Activated CD8-positive, alpha-beta memory T cell treated with anti-CD3 and anti-CD28 coated beads, Interleukin-2, amount 10 ng/mL, durations not matched to agents 7 days and 5 days (primary cell): ENCODE measurements around the gene SLC66A2. TPM values are rescaled to one million over a fixed set of nuclear protein-coding genes. Genes with fewer than 3 reads are reported as not detected.

Source experiments
- ATAC-seq: fragments of 150-1000 bp; cut with Tn5 transposase; one replicate; pipeline ENCODE4 v1.10.0; 2021; ENCODE audit warnings: moderate library complexity
- CTCF ChIA-PET: fragments of 350-600 bp; sonication (Branson Sonifier 250); formaldehyde crosslinking; loops from one replicate; lab custom pipeline; 2021; ENCODE audit warnings: antibody characterized with exemption; lab: Charles Lee
- DNase-seq: peaks from one replicate; pipeline ENCODE4 v3.0.0-alpha.2; 2020
- H3K27ac Mint-ChIP-seq: one replicate; pipeline ENCODE4 v1.8.0; 2021; ENCODE audit warnings: mild to moderate bottlenecking, mixed read lengths
- H3K27me3 Mint-ChIP-seq: one replicate; pipeline ENCODE4 v1.8.0; 2021; ENCODE audit warnings: mixed read lengths
- H3K36me3 Mint-ChIP-seq: one replicate; pipeline ENCODE4 v1.8.0; 2021; ENCODE audit warnings: mild to moderate bottlenecking, mixed read lengths
- H3K4me1 Mint-ChIP-seq: one replicate; pipeline ENCODE4 v1.8.0; 2021; ENCODE audit warnings: mixed read lengths
- H3K4me3 Mint-ChIP-seq: one replicate; pipeline ENCODE4 v1.8.0; 2021; ENCODE audit warnings: mild to moderate bottlenecking, moderate library complexity, mixed read lengths
- H3K9me3 Mint-ChIP-seq: one replicate; pipeline ENCODE4 v1.8.0; 2022; ENCODE audit warnings: low read depth, mixed read lengths
- total RNA-seq, 2 experiments: library from RNA; stranded (reverse); gene quantifications; one replicate each; pipeline ENCODE4 v1.2.3, GENCODE V29; 2021

The SLC66A2 gene
- total RNA-seq, 2 experiments from 2014 or later = 23.4 TPM

GRCh38 chr18:79923896-79924585, 27.4 kb downstream of the SLC66A2 start:
- peaks cover 25% of the 10 kb centered on the region for H3K36me3 Mint-ChIP-seq
- CTCF ChIA-PET = no interaction called here

DNA sequence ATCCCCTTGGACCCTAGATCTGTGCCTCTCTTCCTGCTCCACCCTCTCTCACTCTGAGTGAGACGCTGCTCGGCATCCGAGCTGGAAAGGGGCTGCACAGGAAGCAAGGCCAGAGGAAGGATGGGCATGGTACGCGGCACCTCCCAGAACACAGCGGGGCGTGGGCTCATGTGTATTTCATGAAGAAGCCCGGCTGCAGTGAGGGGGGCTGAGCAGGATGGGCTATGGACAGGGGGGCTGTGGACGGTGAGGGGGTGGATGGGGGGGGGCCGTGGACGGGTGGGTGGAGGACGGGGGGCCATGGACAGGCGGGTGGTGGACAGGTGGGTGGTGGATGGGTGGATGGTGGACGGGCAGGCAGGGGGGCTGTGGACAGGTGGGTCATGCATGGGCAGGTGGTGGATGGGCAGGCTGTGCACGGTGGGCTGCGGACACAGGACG, 28.5 kb downstream of the SLC66A2 start:
- CTCF ChIA-PET = no interaction called here
- ATAC-seq (no peak), DNase-seq (no peak)
- no peak overlapping the region for H3K27ac Mint-ChIP-seq
- no peaks in the 10 kb centered on the region for H3K27me3 Mint-ChIP-seq
- no peaks in the 10 kb centered on the region for H3K4me1 Mint-ChIP-seq
- H3K4me3 Mint-ChIP-seq = no peak overlapping the region
- peaks cover 16% of the 10 kb centered on the region for H3K36me3 Mint-ChIP-seq
- H3K9me3 Mint-ChIP-seq = no peaks in the 10 kb centered on the region

More at GRCh38 chr18:79923896-79924585, 27.4 kb downstream of the SLC66A2 start:
- no peak overlapping the region for H3K4me3 Mint-ChIP-seq
- ATAC-seq = no peak
- H3K9me3 Mint-ChIP-seq = peaks cover 2% of the 10 kb centered on the region
- no peaks in the 10 kb centered on the region for H3K27me3 Mint-ChIP-seq
- no peaks in the 10 kb centered on the region for H3K4me1 Mint-ChIP-seq
- H3K27ac Mint-ChIP-seq = no peak overlapping the region
- no peak for DNase-seq

DNA sequence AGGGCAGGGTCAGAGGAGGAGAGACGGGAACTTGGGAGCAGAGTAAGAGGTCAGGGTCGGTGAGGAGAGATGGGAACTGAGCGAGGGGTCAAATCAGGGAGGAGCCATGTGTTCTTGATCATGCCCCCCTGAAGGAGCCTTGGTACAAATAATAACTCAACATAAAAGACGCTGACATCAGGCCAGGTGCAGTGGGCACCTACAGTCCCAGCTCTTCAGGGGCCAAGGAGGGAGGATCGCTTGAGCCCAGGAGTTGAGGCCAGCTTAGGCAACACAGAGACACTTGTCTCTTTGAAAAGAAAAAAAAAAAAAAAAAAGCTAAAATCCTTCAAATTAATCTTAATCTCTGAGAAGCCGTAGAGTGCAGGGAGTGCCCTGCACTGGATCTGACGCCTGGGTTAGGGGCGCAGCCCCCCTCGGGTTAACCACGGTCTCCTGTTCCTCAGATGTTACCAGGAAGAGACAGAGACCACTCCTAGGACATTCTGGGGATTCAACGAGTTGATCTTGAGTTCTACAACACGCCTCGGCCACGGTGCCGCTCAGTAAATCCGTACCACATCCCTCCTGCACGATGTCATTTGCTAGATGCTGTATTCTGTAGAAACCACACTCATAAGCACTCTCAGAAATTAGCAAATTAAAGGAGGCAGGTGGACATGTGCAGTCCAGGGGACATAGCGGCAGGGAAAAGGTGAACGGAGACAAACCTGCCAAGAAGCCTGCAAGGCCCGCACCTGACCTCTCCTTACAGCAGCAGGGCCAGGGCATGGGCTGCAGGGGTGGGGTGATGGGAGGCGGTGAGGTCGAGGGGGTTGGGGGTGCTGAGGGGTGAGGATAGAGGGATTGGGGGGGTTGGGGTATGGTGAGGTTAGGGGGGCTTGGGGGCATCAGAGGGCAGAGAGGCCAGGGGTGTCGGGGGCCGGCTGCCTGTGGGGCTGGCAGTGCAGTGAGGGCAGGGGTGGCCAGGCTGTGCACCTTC, 29.2 kb downstream of the SLC66A2 start:
- H3K4me1 Mint-ChIP-seq = no peaks in the 10 kb centered on the region
- DNase-seq (no peak), ATAC-seq (no peak)
- H3K36me3 Mint-ChIP-seq = peaks cover 14% of the 10 kb centered on the region
- no peaks in the 10 kb centered on the region for H3K9me3 Mint-ChIP-seq
- H3K27me3 Mint-ChIP-seq = no peaks in the 10 kb centered on the region
- CTCF ChIA-PET = no interaction called here
- H3K27ac Mint-ChIP-seq = no peak overlapping the region
- H3K4me3 Mint-ChIP-seq = no peak overlapping the region

DNA sequence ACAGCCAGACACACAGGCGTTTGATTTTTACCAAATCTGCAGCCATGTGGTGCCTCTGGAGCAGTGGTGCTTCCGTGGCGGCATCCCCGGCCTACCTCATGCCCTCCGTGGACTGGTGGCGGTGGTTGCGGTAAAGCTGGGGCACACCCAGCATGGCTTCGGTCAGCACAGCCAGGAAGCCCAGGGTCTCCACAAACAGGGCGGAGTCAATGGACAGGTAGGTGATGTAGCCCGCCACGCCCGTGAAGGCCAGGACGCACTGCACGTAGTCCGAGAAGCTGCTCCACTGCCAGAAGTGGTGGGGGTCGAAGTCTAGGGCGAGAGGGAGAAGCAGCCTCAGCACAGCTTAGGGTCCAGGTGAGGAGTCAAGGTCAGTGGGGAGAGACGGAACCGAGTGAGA, 32.4 kb downstream of the SLC66A2 start:
- H3K4me1 Mint-ChIP-seq = peaks cover 10% of the 10 kb centered on the region

DNA sequence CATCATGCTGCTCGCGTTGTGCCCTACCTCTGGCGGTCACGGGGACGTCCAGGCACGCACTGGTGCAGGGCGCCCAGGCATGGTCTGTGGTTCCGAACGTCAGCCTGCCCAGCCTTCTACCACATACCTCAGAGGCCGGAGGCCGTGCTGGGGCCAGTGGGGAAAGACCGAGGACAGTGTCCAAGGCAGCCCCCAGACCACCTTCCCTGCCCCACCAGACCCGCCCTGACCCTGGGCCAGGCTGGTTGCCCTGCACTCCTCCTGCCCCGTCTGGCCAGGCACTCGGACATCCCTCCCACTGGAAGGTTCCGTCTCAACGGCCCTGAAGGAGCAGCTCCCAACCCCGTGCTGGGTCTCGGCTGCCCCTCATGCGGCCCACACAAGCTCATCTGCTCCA, 32.8 kb downstream of the SLC66A2 start:
- CTCF ChIA-PET = no interaction called here
- Mint-ChIP-seq H3K36me3 (peaks cover 28% of the 10 kb centered on the region), H3K4me3 (no peak overlapping the region), H3K27me3 (no peaks in the 10 kb centered on the region), H3K9me3 (no peaks in the 10 kb centered on the region), H3K27ac (no peak overlapping the region), H3K4me1 (peaks cover 12% of the 10 kb centered on the region)
- DNase-seq (no peak), ATAC-seq (no peak)

More for the DNA sequence above, 32.4 kb downstream of the SLC66A2 start:
- CTCF ChIA-PET = no interaction called here
- H3K27me3 Mint-ChIP-seq = no peaks in the 10 kb centered on the region
- no peaks in the 10 kb centered on the region for H3K9me3 Mint-ChIP-seq
- no peak overlapping the region for H3K27ac Mint-ChIP-seq
- H3K36me3 Mint-ChIP-seq = peaks cover 29% of the 10 kb centered on the region
- ATAC-seq = no peak
- DNase-seq = no peak
- no peak overlapping the region for H3K4me3 Mint-ChIP-seq

GRCh38 chr18:79917853-79918614, 33.4 kb downstream of the SLC66A2 start:
- H3K4me1 Mint-ChIP-seq = peaks cover 17% of the 10 kb centered on the region
- H3K27me3 Mint-ChIP-seq = no peaks in the 10 kb centered on the region
- H3K9me3 Mint-ChIP-seq = no peaks in the 10 kb centered on the region
- ATAC-seq = no peak
- H3K36me3 Mint-ChIP-seq = peaks cover 24% of the 10 kb centered on the region
- H3K4me3 Mint-ChIP-seq = no peak overlapping the region
- no peak overlapping the region for H3K27ac Mint-ChIP-seq
- CTCF ChIA-PET = no interaction called here
- no peak for DNase-seq

- DNase-seq (peak; percentile 27), ATAC-seq (no peak)
- Mint-ChIP-seq H3K4me1 (peaks cover 23% of the 10 kb centered on the region), H3K27ac (no peak overlapping the region), H3K27me3 (no peaks in the 10 kb centered on the region), H3K4me3 (no peak overlapping the region), H3K9me3 (no peaks in the 10 kb centered on the region), H3K36me3 (peaks cover 25% of the 10 kb centered on the region)
- CTCF ChIA-PET = no interaction called here
These were observed 34.1 kb downstream of the SLC66A2 start for GRCh38 chr18:79917169-79917852.

DNA sequence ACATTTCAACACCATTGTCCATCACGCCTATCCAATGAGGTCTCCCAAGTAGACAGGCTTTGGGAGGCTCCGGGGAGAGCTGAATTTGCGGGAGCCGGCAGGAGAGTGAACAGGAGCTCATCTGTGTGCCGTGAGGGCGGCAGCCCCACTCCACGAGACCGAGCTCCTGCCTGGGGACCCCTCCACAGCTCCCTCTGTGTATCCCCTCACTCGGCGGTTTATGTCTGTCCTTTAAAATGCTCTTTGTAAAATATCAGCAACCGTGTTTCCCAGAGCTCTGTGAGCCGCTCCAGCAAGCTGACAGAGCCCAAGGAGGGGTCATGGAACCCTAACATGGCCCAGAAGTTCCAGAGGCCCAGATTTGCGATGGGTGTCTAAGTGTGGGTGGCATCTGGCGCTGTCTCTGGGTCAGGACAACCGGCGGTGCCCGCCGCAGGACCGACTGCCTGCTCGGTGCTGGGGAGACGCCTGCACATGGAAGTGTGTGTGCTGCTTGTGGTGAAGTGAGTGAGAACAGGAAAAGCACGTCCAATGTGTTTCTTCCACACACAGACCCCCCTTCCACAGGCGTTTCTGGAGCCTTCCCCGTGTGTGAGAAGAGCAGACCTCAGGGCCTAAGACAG, 34.8 kb downstream of the SLC66A2 start:
- ATAC-seq (no peak), DNase-seq (peak; percentile 33)
- H3K9me3 Mint-ChIP-seq = no peaks in the 10 kb centered on the region
- peaks cover 27% of the 10 kb centered on the region for H3K36me3 Mint-ChIP-seq
- no peak overlapping the region for H3K27ac Mint-ChIP-seq
- CTCF ChIA-PET = no interaction called here
- peaks cover 26% of the 10 kb centered on the region for H3K4me1 Mint-ChIP-seq
- no peaks in the 10 kb centered on the region for H3K27me3 Mint-ChIP-seq
- H3K4me3 Mint-ChIP-seq = no peak overlapping the region

DNA sequence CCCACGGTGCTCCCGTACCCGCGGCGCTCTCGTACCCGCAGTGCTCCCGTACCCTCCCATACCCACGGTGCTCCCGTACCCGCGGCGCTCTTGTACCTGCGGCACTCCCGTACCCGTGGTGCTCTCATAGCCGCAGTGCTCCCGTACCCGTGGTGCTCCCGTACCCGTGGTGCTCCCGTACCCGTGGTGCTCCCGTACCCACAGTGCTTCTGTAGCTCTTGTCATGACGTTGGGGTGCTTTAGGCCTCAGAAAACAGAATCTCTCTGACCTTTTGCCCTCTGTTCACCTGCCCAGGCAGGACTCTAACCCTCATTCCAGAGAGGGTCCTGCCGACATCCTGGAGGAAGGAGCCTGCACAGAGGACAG, 35.3 kb downstream of the SLC66A2 start:
- H3K36me3 Mint-ChIP-seq = peaks cover 27% of the 10 kb centered on the region
- H3K9me3 Mint-ChIP-seq = no peaks in the 10 kb centered on the region
- H3K27ac Mint-ChIP-seq = no peak overlapping the region
- DNase-seq (peak; percentile 34), ATAC-seq (no peak)
- no peak overlapping the region for H3K4me3 Mint-ChIP-seq
- H3K27me3 Mint-ChIP-seq = no peaks in the 10 kb centered on the region
- H3K4me1 Mint-ChIP-seq = peaks cover 26% of the 10 kb centered on the region
- CTCF ChIA-PET = no interaction called here

GRCh38 chr18:79915161-79916127, 36.0 kb downstream of the SLC66A2 start:
- Mint-ChIP-seq H3K36me3 (peaks cover 30% of the 10 kb centered on the region), H3K4me1 (peaks cover 26% of the 10 kb centered on the region), H3K4me3 (no peak overlapping the region), H3K9me3 (no peaks in the 10 kb centered on the region), H3K27me3 (no peaks in the 10 kb centered on the region), H3K27ac (no peak overlapping the region)
- CTCF ChIA-PET = no interaction called here
- ATAC-seq (no peak), DNase-seq (peak; percentile 38)

GRCh38 chr18:79914614-79915160, 36.8 kb downstream of the SLC66A2 start:
- Mint-ChIP-seq H3K36me3 (peaks cover 32% of the 10 kb centered on the region), H3K4me3 (no peak overlapping the region), H3K4me1 (peaks cover 28% of the 10 kb centered on the region), H3K9me3 (no peaks in the 10 kb centered on the region), H3K27me3 (no peaks in the 10 kb centered on the region), H3K27ac (no peak overlapping the region)
- CTCF ChIA-PET = no interaction called here
- ATAC-seq (no peak), DNase-seq (peak; percentile 34)
